T-helper 2 cell treated with Interferon-gamma antibody and Interleukin-4, amounts not matched to agents 100 ng/mL and 5 ng/mL, for 36 hours (primary cell): ENCODE measurements around the gene SLC35F5. TPM values are rescaled to one million over a fixed set of nuclear protein-coding genes. Genes with fewer than 3 reads are reported as not detected.
"Not testable (repeated sequence)": the region's sequence is repeated elsewhere in the genome, so short reads cannot be mapped to it uniquely, and the experiment has no call there.

Experiments
- intact Hi-C: fragments of 100-400 bp; cut with micrococcal nuclease; formaldehyde crosslinking; loops from one replicate; pipeline ENCODE4 v1.15.1; 2023
- total RNA-seq: library from RNA; stranded (reverse); gene quantifications from 2 replicates; pipeline ENCODE4 v1.2.3, GENCODE V29; 2022

Gene SLC35F5
- total RNA-seq = 17.8 and 22.9 TPM in 2 replicates

GRCh38 chr2:113756355-113757137 lies at the start of gene SLC35F5:
SLC35F5 (minus strand) TSS chr2:113756642; CDS start chr2:113756409, 233 bp downstream.
- intact Hi-C loops = loop anchor here (1.0 to 10.0 kb wide), 4 partner anchors 36 to 198 kb away; no protein-coding TSS in a partner anchor

- intact Hi-C loops = no loop called here
Measured at GRCh38 chr2:113799375-113799774, 42.9 kb upstream of the SLC35F5 start.

- intact Hi-C loops = no loop called here
Measured at GRCh38 chr2:113797237-113797636, 40.8 kb upstream of the SLC35F5 start.

GRCh38 chr2:113796592-113797175 lies 40.2 kb upstream of the SLC35F5 start:
- intact Hi-C loops = no loop called here

GRCh38 chr2:113795405-113795920 lies 39.0 kb upstream of the SLC35F5 start:
- intact Hi-C loops = no loop called here

GRCh38 chr2:113791697-113792590 lies 35.5 kb upstream of the SLC35F5 start:
- intact Hi-C loops = loop anchor here (1.0 to 5.0 kb wide), 2 partner anchors 36 to 95 kb away; partner anchors contain the start of gene SLC35F5

GRCh38 chr2:113784823-113785744 lies 28.6 kb upstream of the SLC35F5 start:
- intact Hi-C loops = no loop called here

GRCh38 chr2:113780472-113780871 lies 24.0 kb upstream of the SLC35F5 start:
- intact Hi-C loops = no loop called here

GRCh38 chr2:113777371-113777770 lies 20.9 kb upstream of the SLC35F5 start:
- intact Hi-C loops = no loop called here

GRCh38 chr2:113776949-113777348 lies 20.5 kb upstream of the SLC35F5 start:
- intact Hi-C loops = no loop called here

GRCh38 chr2:113774616-113775015 lies 18.2 kb upstream of the SLC35F5 start:
- intact Hi-C loops = not testable (repeated sequence)

- intact Hi-C loops = no loop called here
Measured at GRCh38 chr2:113770929-113771328, 14.5 kb upstream of the SLC35F5 start.

GRCh38 chr2:113769555-113769954 lies 13.1 kb upstream of the SLC35F5 start:
- intact Hi-C loops = no loop called here

GRCh38 chr2:113768770-113769169 lies 12.3 kb upstream of the SLC35F5 start:
- intact Hi-C loops = no loop called here

- intact Hi-C loops = no loop called here
Measured at GRCh38 chr2:113767811-113768460, 11.5 kb upstream of the SLC35F5 start.

- intact Hi-C loops = no loop called here
Measured at GRCh38 chr2:113765276-113765675, 8.8 kb upstream of the SLC35F5 start.

- intact Hi-C loops = no loop called here
Measured at GRCh38 chr2:113762377-113763118, 6.1 kb upstream of the SLC35F5 start.

- intact Hi-C loops = no loop called here
Measured at GRCh38 chr2:113760400-113760799, 4.0 kb upstream of the SLC35F5 start.

GRCh38 chr2:113757138-113757657 lies 756 bp upstream of the SLC35F5 start:
- intact Hi-C loops = loop anchor here (2.0 to 10.0 kb wide), 2 partner anchors 64 to 198 kb away; no protein-coding TSS in a partner anchor
